Right lung (tissue), 5 donors: ENCODE data around the gene YWHAG. TPM values are rescaled to one million over a fixed set of nuclear protein-coding genes. Genes with fewer than 3 reads are reported as not detected.
"Not testable (repeated sequence)": the region's sequence is repeated elsewhere in the genome, so short reads cannot be mapped to it uniquely, and the experiment has no call there.

Experiments used
- DNase-seq, 2 donors: peaks; one replicate each; pipeline ENCODE4 v3.0.0-alpha.2; 2013
- polyA plus RNA-seq, 5 donors: library from polyadenylated mRNA; unstranded; fragments of 120-200 nt; gene quantifications; one replicate each; pipeline versions ENCODE4 v1.2.1 to v1.2.3, GENCODE V29; 2013; ENCODE audit warnings: inconsistent platforms in 1 of 5, low replicate concordance in 1 of 5; ENCODE audit not compliant: insufficient read length in 5 of 5, insufficient read depth in 1 of 5

Gene YWHAG
- polyA plus RNA-seq, 5 donors: 92.9 to 109 (median 103) TPM

- no peak for DNase-seq
These were observed 6.6 kb downstream of the YWHAG start for GRCh38 chr7:76352193-76352592.

DNA sequence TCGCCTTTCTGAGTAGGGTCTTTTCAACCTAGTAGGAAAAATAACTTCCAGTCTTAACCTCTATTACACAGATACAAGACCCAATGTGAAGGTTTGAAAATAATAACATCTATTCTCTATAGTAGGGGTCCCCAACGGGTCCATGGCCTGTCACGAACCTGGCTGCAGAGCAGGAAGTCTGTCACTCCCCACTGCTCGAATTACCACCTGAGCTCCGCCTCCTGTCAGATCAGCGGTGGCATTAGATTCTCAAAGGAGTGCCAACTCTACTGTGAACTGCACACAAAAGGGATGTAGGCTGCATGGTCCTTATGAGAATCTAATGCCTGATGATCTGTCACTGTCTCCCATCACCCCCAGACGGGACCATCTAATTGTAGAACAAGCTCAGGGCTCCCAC, 7.4 kb downstream of the YWHAG start:
- DNase-seq: no peak

GRCh38 chr7:76349313-76349885, 9.4 kb downstream of the YWHAG start:
- DNase-seq: no peak

DNA sequence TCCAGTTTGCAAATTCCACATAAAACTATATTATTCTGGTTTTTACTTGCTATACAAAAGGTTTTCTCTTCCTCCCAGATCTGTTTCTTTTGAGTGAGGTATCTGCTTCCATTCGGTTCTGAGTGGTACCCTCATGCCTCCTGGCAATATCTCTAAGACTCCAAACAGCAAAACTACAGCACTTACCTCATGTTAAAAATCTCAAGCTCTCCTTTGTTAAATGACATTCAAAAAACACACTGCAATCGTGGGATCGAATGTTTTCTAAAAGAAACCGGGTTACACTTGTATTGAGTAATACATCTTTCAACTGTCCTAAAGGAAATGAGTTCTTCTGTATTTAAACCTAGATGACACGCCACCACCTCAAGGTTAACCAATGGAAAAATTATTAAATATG, 11.1 kb downstream of the YWHAG start:
- no peak for DNase-seq

GRCh38 chr7:76346778-76347177, 12.0 kb downstream of the YWHAG start:
- no peak for DNase-seq

DNA sequence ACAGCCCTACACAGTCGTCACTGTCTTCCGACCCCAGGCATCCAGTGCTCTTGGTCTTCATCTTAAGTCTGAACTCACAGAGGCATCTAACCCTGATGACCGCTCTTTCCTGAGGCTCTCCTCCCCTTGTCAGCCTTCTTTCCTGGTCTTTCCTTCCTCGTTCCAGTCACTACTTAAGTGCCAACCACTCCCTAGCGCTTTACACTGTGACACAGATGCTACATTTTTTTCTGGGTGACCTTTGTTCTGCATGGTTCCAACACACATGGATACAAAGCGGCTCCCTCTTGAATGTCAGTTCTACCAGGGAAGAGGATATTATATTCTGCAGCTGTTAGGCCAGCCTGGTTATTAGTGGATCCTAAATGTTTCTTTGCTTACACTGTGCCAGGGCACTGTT, 12.7 kb downstream of the YWHAG start:
- DNase-seq: no peak

- DNase-seq: no peak
These were observed 14.9 kb downstream of the YWHAG start for GRCh38 chr7:76343931-76344321.

- DNase-seq: no peak
These were observed 15.4 kb downstream of the YWHAG start for GRCh38 chr7:76343294-76343930.

DNA sequence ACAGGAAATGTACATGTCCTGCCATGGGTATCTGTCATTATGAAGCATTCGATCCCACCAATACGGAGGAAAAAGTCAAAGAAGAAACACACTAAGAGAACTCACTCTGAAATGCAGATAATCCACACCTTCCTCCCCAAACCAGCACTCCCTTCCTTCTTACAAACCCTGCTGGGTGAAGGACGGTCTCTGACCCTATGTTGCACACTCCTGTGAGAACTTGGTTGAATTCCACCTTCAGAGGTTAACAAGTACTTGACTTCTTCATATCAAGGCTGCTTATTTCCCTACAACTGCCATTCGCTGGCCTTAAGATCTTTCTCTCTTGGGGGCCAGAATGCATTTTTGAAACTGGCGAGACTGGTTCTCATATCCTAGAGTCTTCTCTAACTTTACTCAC, 16.6 kb downstream of the YWHAG start:
- no peak for DNase-seq

DNA sequence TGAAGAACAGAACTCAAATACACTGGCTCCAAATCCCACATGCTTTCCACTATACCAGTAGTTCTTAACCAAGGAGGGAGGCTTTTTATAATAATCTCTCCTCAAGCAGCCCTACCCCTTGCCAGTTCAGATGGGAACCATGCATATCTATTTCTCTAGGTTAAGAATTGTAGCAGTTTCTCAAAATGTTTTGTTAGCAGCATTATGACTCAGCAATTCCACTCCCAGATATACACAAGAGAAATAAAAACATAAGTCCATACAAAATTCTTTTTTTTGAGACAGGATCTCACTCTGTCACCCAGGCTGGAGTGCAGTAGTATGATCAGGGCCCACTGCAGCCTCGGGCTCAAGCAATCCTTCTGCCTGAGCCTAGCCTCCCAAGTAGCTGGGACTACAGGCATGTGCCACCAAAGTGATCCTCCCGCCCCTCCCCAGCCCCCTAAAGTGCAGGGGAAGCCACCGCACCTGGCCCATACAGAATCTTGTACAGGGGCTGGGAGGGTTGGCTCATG, 18.1 kb downstream of the YWHAG start:
- DNase-seq: no peak

DNA sequence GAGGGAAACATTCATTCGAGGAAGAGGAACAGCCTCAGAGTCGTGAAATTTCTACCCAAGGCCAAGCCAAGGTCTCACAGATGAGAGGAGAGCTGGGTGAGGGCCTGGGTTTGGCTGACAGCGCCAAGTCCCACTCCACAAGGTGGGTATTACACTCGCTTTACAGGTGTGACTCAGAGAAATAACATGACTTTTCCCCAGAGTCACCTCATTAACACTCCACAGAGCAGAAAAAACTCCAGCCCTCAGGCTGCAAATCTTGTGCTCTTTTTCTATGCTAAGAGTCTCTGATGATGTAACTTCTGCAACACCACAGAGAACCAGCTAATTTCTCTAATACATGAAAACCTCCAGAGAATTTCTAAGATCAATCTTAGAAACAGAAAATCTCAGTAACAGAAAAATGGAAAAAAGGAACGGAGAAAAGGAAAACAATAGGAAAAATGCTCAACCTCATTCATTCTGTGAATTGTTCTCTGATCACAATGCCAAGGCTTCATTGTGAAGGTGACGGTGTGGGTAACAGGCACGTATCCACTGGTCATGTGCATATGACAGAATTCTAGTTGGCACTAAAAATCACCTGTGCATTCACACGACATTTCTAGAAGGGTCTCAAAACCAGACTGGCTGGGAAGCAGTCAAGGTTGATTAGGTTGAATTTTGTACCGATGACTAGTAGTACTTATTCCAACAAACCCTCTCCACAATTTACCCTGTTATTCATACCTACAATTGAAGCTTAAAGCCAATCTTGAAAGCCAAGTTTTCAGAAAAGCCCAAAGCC, 20.3 kb downstream of the YWHAG start:
- DNase-seq: no peak

DNA sequence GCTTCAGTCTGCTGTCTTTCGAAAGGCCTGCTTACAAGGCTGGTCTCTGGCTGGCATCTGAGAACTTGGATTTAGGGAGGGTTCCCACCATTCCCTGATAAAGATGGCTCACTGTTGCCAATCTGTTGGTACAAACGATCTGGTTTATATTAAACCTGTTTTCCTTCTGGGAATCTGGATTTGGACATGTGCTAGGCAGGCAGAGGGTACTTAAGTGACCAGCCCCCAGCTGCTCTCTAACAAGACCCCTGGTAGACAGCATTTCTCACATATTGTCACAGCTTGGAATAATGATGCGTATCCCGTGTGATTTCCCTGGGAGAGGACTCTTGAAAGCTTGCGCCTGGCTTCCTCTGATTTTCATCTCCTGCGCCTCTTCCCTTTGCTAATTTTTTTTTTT, 21.6 kb downstream of the YWHAG start:
- DNase-seq: no peak

- no peak for DNase-seq
These were observed 22.7 kb downstream of the YWHAG start for GRCh38 chr7:76336094-76336493.

- DNase-seq: not testable (repeated sequence)
These were observed 23.4 kb downstream of the YWHAG start for GRCh38 chr7:76335417-76335816.

- no peak for DNase-seq
These were observed 24.3 kb downstream of the YWHAG start for GRCh38 chr7:76334320-76334967.

GRCh38 chr7:76333511-76334101, 25.2 kb downstream of the YWHAG start:
- no peak for DNase-seq

DNA sequence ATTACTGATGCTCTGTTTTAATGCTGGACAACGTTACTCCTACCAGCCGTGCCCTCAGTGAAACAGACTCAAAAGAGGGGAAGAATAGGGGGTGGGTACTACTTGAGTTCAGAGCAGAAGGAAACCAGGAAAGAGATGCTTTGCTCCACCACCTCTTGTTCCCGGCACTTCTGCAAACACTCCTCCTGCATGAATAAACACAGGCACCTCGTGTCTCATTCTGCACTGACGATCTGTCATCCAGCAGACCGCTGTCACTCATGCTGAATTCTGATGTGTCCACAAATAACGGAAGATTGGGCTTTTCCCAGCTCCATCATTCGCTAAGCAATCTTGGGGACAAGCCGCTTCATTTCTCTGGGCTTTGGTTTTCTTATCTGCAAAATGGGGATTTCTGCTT, 26.7 kb downstream of the YWHAG start:
- no peak for DNase-seq

GRCh38 chr7:76330673-76331072, 28.1 kb downstream of the YWHAG start:
- DNase-seq: no peak

DNA sequence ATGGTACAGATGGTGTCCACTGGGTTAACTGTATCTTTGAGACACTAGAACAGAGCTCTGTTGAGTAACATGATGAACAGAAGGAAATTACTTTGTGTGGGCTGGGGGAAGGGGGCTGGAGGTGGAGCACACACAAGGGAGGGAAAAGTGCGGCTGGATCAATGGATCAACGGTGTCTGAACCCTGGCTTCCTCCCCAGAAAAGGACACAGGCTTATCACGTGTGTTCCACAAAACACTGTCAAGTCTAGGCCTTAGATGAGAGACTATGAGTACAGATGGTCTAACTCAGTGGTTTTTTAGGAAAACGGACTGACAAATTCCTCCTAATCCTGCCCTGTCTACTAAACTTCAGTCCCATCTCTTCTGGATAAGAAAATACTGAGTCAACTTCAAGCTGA, 28.5 kb downstream of the YWHAG start:
- DNase-seq: no peak

- no peak for DNase-seq
These were observed 29.3 kb downstream of the YWHAG start for GRCh38 chr7:76329479-76329878.

- no peak for DNase-seq
These were observed 30.4 kb downstream of the YWHAG start for GRCh38 chr7:76328389-76328788.

GRCh38 chr7:76327610-76328009, 31.2 kb downstream of the YWHAG start:
- DNase-seq: no peak
